A549 treated with CORT108297 at 1 μM for 4 hours (cell line): ENCODE results near the gene TAX1BP3. TPM values are rescaled to one million over a fixed set of nuclear protein-coding genes. Genes with fewer than 3 reads are reported as not detected.

ENCODE experiments used
- total RNA-seq: library from RNA; stranded (reverse); fragments of 200-300 nt; extraction: Qiagen RNA extraction; gene quantifications from 5 replicates; pipeline ENCODE4 v1.2.3, GENCODE V29; 2022

Gene TAX1BP3, protein sequence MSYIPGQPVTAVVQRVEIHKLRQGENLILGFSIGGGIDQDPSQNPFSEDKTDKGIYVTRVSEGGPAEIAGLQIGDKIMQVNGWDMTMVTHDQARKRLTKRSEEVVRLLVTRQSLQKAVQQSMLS
- total RNA-seq = 267 to 347 TPM (median 336 TPM) in 5 replicates

GRCh38 chr17:3668279-3669084 is at the start of gene TAX1BP3, which contains the start of gene EMC6:
TSS of gene TAX1BP3 (minus strand) at chr17:3668578. CDS start at chr17:3668526, 52 bp downstream.
TSS of gene EMC6 (plus strand) at chr17:3668812. CDS start at chr17:3669147, 335 bp downstream.

GRCh38 chr17:3695723-3696411 is 27.5 kb upstream of the TAX1BP3 start, which contains the start of gene P2RX5:
TSS of gene P2RX5 (minus strand) at chr17:3696155. CDS start at chr17:3696005, 150 bp downstream.

GRCh38 chr17:3636154-3636907 is 32.0 kb downstream of the TAX1BP3 start, which contains the start of the genes CTNS and SHPK:
TSS of gene CTNS (plus strand) at chr17:3636760. CDS start at chr17:3640207, 3,447 bp downstream.
TSS of gene SHPK (minus strand) at chr17:3636250. CDS start at chr17:3636219, 31 bp downstream.

Other genes with a start within 250 kb of the TAX1BP3 start
- gene OR1E2, start 234.7 kb downstream of the TAX1BP3 start, total RNA-seq = not detected in 5 replicates
- not detected in 5 replicates for gene SPATA22, start 196.8 kb downstream of the TAX1BP3 start, total RNA-seq
- not detected in 5 replicates for gene ASPA, start 192.6 kb downstream of the TAX1BP3 start, total RNA-seq
- gene TRPV3, start 110.8 kb downstream of the TAX1BP3 start, total RNA-seq = 0.24 to 0.46 TPM (median 0.37 TPM) in 5 replicates
- 3.3 to 4.8 TPM (median 4.6 TPM) in 5 replicates for gene TRPV1, start 59.2 kb downstream of the TAX1BP3 start, total RNA-seq
- 12.3 to 17.5 TPM (median 16.2 TPM) in 5 replicates for gene SHPK, start 32.3 kb downstream of the TAX1BP3 start, total RNA-seq
- 13.6 to 18.1 TPM (median 15.1 TPM) in 5 replicates for gene CTNS, start 31.8 kb downstream of the TAX1BP3 start, total RNA-seq
- 122 to 168 TPM (median 162 TPM) in 5 replicates for gene EMC6, start 234 bp upstream of the TAX1BP3 start, total RNA-seq
- 18.7 to 25.5 TPM (median 24.7 TPM) in 5 replicates for gene P2RX5, start 27.6 kb upstream of the TAX1BP3 start, total RNA-seq
- 11.9 to 15.3 TPM (median 12.7 TPM) in 5 replicates for gene HASPIN, start 55.3 kb upstream of the TAX1BP3 start, total RNA-seq
- 93.6 to 105 TPM (median 97.6 TPM) in 5 replicates for gene ITGAE, start 132.6 kb upstream of the TAX1BP3 start, total RNA-seq
- gene NCBP3, start 177.7 kb upstream of the TAX1BP3 start, total RNA-seq = 27.8 to 30.8 TPM (median 30.5 TPM) in 5 replicates
- 14.0 to 18.0 TPM (median 17.6 TPM) in 5 replicates for gene CAMKK1, start 224.5 kb upstream of the TAX1BP3 start, total RNA-seq
- 0.05 to 0.07 TPM in 2 of 5 replicates, not detected in the others for gene P2RX1, start 247.9 kb upstream of the TAX1BP3 start, total RNA-seq